ENCODE measurements around the gene XPNPEP1.

DNA sequence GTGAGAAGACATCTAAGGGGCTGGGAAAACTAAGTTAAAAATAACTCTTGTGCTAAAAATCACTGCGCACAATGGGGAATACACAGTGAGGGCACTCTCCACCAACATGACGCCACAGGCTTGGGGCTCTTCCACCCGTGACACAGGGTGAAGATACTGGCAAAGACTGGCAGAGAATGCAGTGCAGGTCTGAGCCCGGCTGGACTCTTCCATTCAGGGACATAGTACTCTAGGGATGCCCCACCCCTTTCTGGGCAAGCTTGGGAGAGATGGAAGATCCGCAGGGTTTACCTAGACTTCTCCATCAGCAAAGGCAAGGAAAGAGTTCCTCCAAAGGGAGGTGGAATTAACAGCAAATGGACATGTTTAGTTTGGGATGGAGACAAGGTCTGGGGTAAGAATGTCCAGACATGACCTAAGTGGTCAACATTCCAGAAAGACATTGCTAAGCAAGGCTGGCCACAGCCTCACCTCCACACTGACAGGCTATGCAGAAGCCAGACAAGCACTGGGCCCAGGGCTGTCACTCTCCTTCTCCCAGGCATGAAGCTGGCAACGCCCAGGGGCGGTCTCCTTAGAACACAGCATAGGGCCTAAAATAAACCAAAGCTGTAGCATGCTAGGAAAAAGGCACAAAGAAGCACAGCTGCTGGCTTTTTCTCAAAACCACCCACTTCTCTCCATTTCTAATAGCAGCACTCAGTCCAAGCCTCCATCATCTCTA lies 28.1 kb downstream of the XPNPEP1 start:
- TF ChIP-seq ZNF274 (IDR thresholded peaks at IDR 0.05; ENCODE audit: low read depth, low read length) (no peak), YY1 (IDR thresholded peaks at IDR 0.05; ENCODE audit: insufficient read depth, insufficient read length) (no peak)
